HepG2 (cell line): ENCODE data around the gene ADCY10. TPM values are rescaled to one million over a fixed set of nuclear protein-coding genes. Genes with fewer than 3 reads are reported as not detected.

ENCODE experiments used
- BCL6 ChIP-seq: IDR thresholded peaks from 2 replicates; pipeline ENCODE4 v1.6.1; 2016; ENCODE audit warnings: missing genetic modification reagents, missing compliant biosample characterization
- CHD2 ChIP-seq: IDR thresholded peaks from 2 replicates; pipeline ENCODE4 v1.6.1; 2011; ENCODE audit warnings: low read depth, low read length, improper control_type of control experiment
- DPF2 ChIP-seq: sonication (generic); formaldehyde crosslinking; IDR thresholded peaks from 2 replicates; pipeline ENCODE4 v1.4.0; 2020; ENCODE audit warnings: mild to moderate bottlenecking, low read depth, missing genetic modification reagents, borderline replicate concordance
- ERF ChIP-seq: IDR thresholded peaks from 2 replicates; pipeline ENCODE4 v1.6.1; 2018; ENCODE audit warnings: missing biosample characterization, missing genetic modification reagents
- HES4 ChIP-seq: sonication (generic); formaldehyde crosslinking; IDR thresholded peaks from 2 replicates; pipeline ENCODE4 v1.9.0; 2021; ENCODE audit warnings: mild to moderate bottlenecking, missing genetic modification reagents, borderline replicate concordance
- IRX3 ChIP-seq: sonication (generic); formaldehyde crosslinking; IDR thresholded peaks from 2 replicates; pipeline ENCODE4 v1.8.1; 2023; ENCODE audit warnings: mild to moderate bottlenecking, low read depth, missing genetic modification reagents, borderline replicate concordance
- KMT2B ChIP-seq: IDR thresholded peaks from 2 replicates; pipeline ENCODE4 v1.6.1; 2016; ENCODE audit warnings: missing genetic modification reagents, missing compliant biosample characterization
- NONO ChIP-seq, 2 experiments: fragments of 450-650 bp in 1 of 2; sonication (generic) in 1 of 2; formaldehyde crosslinking in 1 of 2; IDR thresholded peaks in 1 of 2; conservative IDR thresholded peaks in 1 of 2; 2 replicates each; pipeline versions ENCODE4 v1.6.1 to v1.8.0; 2017 to 2022; ENCODE audit warnings: mild to moderate bottlenecking in 1 of 2, missing genetic modification reagents in 1 of 2, moderate library complexity in 1 of 2
- PHF8 ChIP-seq: sonication (generic); formaldehyde crosslinking; IDR thresholded peaks from 2 replicates; pipeline ENCODE4 v1.5.0; 2020; ENCODE audit warnings: missing genetic modification reagents
- PLRG1 ChIP-seq: fragments of 450-650 bp; conservative IDR thresholded peaks from 2 replicates; pipeline ENCODE4 v1.6.1; 2016
- RBM22 ChIP-seq: fragments of 200-400 bp; formaldehyde crosslinking; optimal IDR thresholded peaks from 2 replicates; pipeline ENCODE3; 2017; ENCODE audit warnings: mild to moderate bottlenecking, low read length, moderate library complexity
- SAFB2 ChIP-seq: sonication (generic); formaldehyde crosslinking; IDR thresholded peaks from 2 replicates; pipeline ENCODE4 v1.5.1; 2020; ENCODE audit warnings: missing genetic modification reagents, low read depth, mild to moderate bottlenecking, borderline replicate concordance
- SMARCE1 ChIP-seq: fragments of 450-650 bp; IDR thresholded peaks from 2 replicates; pipeline ENCODE4 v1.6.1; 2017; ENCODE audit warnings: borderline replicate concordance
- YEATS4 ChIP-seq: sonication (generic); formaldehyde crosslinking; IDR thresholded peaks from 2 replicates; pipeline ENCODE4 v1.4.0; 2020; ENCODE audit warnings: missing genetic modification reagents, borderline replicate concordance
- ZNF326 ChIP-seq: sonication (generic); formaldehyde crosslinking; IDR thresholded peaks from 2 replicates; pipeline ENCODE4 v1.4.0; 2020; ENCODE audit warnings: missing genetic modification reagents, borderline replicate concordance
- ZNF549 ChIP-seq: sonication (generic); formaldehyde crosslinking; IDR thresholded peaks from 2 replicates; pipeline ENCODE4 v1.5.0; 2020; ENCODE audit warnings: missing genetic modification reagents
- ZNF569 ChIP-seq: sonication (generic); formaldehyde crosslinking; IDR thresholded peaks from 2 replicates; pipeline ENCODE4 v1.5.0; 2020; ENCODE audit warnings: mild to moderate bottlenecking, missing genetic modification reagents, moderate library complexity, borderline replicate concordance
- ZNF749 ChIP-seq: sonication (generic); formaldehyde crosslinking; IDR thresholded peaks from 2 replicates; pipeline ENCODE4 v1.8.0; 2022; ENCODE audit warnings: mild to moderate bottlenecking, missing genetic modification reagents, moderate library complexity, borderline replicate concordance
- ZNF841 ChIP-seq: sonication (generic); formaldehyde crosslinking; IDR thresholded peaks from 2 replicates; pipeline ENCODE4 v1.8.1; 2023; ENCODE audit warnings: missing genetic modification reagents, borderline replicate concordance
- polyA plus RNA-seq, 8 experiments: library from polyadenylated mRNA; depleted of rRNA in 3 of 8; stranded (reverse) in 7 of 8; unstranded in 1 of 8; fragments of >200 nt; fragmentation: Illumina TruSeq in 4 of 8; extraction: Trizol in 4 of 8; gene quantifications; 2 replicates each; pipeline versions ENCODE4 v1.2.1 to v1.2.3, GENCODE V29; 2011 to 2016; ENCODE audit warnings: low read depth in 4 of 8, missing spikeins in 1 of 8, mixed read lengths in 1 of 8; ENCODE audit not compliant: insufficient read depth in 1 of 8
- total RNA-seq, 5 experiments: library from RNA; depleted of rRNA; stranded (reverse); fragments of >200 nt; fragmentation: Illumina TruSeq; extraction: Trizol; gene quantifications; 2 replicates each; pipeline ENCODE4 v1.2.3, GENCODE V29; 2016; ENCODE audit warnings: low read depth in 1 of 5
- TF ChIP-seq, protein P1 (sequence below): sonication (generic); formaldehyde crosslinking; IDR thresholded peaks from 2 replicates; pipeline ENCODE4 v1.4.0; 2020; ENCODE audit warnings: low read depth, mild to moderate bottlenecking, missing genetic modification reagents
- TF ChIP-seq, protein P2 (sequence below): conservative IDR thresholded peaks from 2 replicates; pipeline ENCODE4 v1.6.1; 2018; ENCODE audit warnings: missing genetic modification reagents
- TF ChIP-seq, protein P3 (sequence below): sonication (generic); formaldehyde crosslinking; IDR thresholded peaks from 2 replicates; pipeline ENCODE4 v1.5.0; 2020; ENCODE audit warnings: mild to moderate bottlenecking, missing genetic modification reagents
- TF ChIP-seq, protein P4 (sequence below): sonication (generic); formaldehyde crosslinking; IDR thresholded peaks from 2 replicates; pipeline ENCODE4 v1.5.0; 2020; ENCODE audit warnings: mild to moderate bottlenecking, missing genetic modification reagents

The ADCY10 gene
- total and polyA plus RNA-seq, 2 of the 13 experiments (the other 11 are each of a cell fraction or from before 2014, with no cell fraction given) = 0.02 to 0.03 TPM

DNA sequence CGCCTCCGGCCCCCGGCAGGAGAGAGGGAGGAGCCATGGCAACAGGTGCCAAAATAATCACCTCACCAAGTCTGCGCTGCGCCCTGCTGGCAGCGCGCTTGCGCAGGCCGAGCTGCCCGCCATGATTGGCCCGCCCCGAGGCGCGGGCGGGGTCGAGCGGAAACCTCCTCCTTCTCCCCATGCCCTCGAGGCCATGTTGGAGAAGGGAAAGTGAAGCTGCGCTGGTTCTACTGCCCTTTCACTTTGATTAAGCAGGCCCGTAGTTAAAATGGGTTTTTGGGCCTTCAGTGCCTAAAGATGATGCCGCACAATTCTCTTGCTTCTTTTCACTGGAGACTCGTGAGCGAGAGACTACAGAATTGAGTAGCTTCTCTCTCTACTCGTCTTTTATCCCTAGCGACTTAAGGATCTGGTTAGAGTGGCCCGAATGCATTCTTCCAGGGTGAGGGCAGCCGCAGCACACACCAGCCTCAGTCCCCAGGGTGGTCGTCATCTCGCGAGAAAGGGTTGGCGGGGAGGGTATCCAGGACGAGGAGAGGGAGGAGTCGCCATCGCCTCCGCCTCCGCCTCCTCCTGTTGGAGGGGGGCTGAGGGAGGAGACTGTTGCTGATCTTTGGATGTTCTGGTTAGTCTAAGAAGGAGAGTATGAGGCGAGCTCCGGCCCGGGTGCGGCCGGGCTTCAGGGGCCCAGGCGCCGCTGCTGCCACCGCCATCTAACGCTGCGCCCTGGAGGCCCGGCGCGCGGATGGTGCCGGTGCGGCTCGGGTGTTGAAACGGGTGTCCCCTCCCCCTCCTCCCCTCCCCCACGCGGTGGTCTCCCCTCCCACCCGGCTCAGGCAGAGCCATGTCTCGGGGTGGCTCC is 22.4 kb upstream of the ADCY10 start, which contains the start of gene DCAF6 (continued):
- TF ChIP-seq SAFB2 (CRISPR knock-in tag) (peak; percentile 22; the same call in 1 of the 2 replicates), PHF8 (CRISPR knock-in tag) (peak; percentile 89), ZNF569 (CRISPR knock-in tag) (no peak), ZNF549 (CRISPR knock-in tag) (no peak), KMT2B (CRISPR knock-in tag) (peak; percentile 70; the same call in 1 of the 2 replicates), NONO (IDR thresholded peaks at IDR 0.05) (no peak), NONO (CRISPR knock-in tag; conservative IDR thresholded peaks at IDR 0.05) (no peak; the same call in 1 of the 2 replicates), ZNF326 (CRISPR knock-in tag) (no peak), ERF (CRISPR knock-in tag) (peak; percentile 53; the same call in 1 of the 2 replicates), PLRG1 (no peak), IRX3 (peak; percentile 37; the same call in 1 of the 2 replicates), CHD2 (peak; percentile 98), HES4 (CRISPR knock-in tag) (0 out of 2 replicates have a peak, but pooled peaks have one; percentile 35), BCL6 (CRISPR knock-in tag) (0 out of 2 replicates have a peak, but pooled peaks have one; percentile 2), DPF2 (CRISPR knock-in tag) (no peak), ZNF841 (CRISPR knock-in tag) (no peak), SMARCE1 (no peak), YEATS4 (CRISPR knock-in tag) (peak; percentile 70), ZNF749 (peak; percentile 31), RBM22 (peak; percentile 72)
- TF ChIP-seq, protein P1, sequence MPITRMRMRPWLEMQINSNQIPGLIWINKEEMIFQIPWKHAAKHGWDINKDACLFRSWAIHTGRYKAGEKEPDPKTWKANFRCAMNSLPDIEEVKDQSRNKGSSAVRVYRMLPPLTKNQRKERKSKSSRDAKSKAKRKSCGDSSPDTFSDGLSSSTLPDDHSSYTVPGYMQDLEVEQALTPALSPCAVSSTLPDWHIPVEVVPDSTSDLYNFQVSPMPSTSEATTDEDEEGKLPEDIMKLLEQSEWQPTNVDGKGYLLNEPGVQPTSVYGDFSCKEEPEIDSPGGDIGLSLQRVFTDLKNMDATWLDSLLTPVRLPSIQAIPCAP (CRISPR knock-in tag) = 0 out of 2 replicates have a peak, but pooled peaks have one; percentile 53
- TF ChIP-seq, protein P2, sequence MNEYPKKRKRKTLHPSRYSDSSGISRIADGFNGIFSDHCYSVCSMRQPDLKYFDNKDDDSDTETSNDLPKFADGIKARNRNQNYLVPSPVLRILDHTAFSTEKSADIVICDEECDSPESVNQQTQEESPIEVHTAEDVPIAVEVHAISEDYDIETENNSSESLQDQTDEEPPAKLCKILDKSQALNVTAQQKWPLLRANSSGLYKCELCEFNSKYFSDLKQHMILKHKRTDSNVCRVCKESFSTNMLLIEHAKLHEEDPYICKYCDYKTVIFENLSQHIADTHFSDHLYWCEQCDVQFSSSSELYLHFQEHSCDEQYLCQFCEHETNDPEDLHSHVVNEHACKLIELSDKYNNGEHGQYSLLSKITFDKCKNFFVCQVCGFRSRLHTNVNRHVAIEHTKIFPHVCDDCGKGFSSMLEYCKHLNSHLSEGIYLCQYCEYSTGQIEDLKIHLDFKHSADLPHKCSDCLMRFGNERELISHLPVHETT = peak; percentile 83
- TF ChIP-seq, protein P3, sequence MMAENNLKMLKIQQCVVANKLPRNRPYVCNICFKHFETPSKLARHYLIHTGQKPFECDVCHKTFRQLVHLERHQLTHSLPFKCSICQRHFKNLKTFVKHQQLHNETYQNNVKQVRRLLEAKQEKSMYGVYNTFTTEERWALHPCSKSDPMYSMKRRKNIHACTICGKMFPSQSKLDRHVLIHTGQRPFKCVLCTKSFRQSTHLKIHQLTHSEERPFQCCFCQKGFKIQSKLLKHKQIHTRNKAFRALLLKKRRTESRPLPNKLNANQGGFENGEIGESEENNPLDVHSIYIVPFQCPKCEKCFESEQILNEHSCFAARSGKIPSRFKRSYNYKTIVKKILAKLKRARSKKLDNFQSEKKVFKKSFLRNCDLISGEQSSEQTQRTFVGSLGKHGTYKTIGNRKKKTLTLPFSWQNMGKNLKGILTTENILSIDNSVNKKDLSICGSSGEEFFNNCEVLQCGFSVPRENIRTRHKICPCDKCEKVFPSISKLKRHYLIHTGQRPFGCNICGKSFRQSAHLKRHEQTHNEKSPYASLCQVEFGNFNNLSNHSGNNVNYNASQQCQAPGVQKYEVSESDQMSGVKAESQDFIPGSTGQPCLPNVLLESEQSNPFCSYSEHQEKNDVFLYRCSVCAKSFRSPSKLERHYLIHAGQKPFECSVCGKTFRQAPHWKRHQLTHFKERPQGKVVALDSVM (CRISPR knock-in tag) = no peak
- TF ChIP-seq, protein P4, sequence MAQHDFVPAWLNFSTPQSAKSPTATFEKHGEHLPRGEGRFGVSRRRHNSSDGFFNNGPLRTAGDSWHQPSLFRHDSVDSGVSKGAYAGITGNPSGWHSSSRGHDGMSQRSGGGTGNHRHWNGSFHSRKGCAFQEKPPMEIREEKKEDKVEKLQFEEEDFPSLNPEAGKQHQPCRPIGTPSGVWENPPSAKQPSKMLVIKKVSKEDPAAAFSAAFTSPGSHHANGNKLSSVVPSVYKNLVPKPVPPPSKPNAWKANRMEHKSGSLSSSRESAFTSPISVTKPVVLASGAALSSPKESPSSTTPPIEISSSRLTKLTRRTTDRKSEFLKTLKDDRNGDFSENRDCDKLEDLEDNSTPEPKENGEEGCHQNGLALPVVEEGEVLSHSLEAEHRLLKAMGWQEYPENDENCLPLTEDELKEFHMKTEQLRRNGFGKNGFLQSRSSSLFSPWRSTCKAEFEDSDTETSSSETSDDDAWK (CRISPR knock-in tag) = no peak
